ENCODE measurements around the gene KLRB1.
"Not testable (repeated sequence)": the region's sequence is repeated elsewhere in the genome, so short reads cannot be mapped to it uniquely, and the experiment has no call there.

The KLRB1 gene

GRCh38 chr12:9604287-9604686, 3.4 kb downstream of the KLRB1 start:
- no peak overlapping the region for H2AFZ ChIP-seq (ENCODE audit: low read depth, low read length)
- no peak overlapping the region for H3K27ac ChIP-seq (ENCODE audit: low read length)
- no peak overlapping the region for H3K9ac ChIP-seq (ENCODE audit: low read depth, low read length)
- H3K4me2 ChIP-seq (ENCODE audit: insufficient read depth, low read length): no peak overlapping the region
- no peak for DNase-seq
- TF ChIP-seq CTCF (IDR thresholded peaks at IDR 0.05; ENCODE audit: borderline replicate concordance, extremely low read depth, low read length, poor library complexity, severe bottlenecking): no peak
- TF ChIP-seq EZH2 (IDR thresholded peaks at IDR 0.05; ENCODE audit: borderline replicate concordance, low read depth, low read length, severe bottlenecking): no peak
- no peaks in the 10 kb centered on the region for H3K27me3 ChIP-seq (ENCODE audit: insufficient read depth, low read length, poor library complexity)
- no peaks in the 10 kb centered on the region for H3K36me3 ChIP-seq (ENCODE audit: insufficient read depth, low read length)
- no peak for ATAC-seq (ENCODE audit: insufficient read depth, low read depth)
- H3K4me1 ChIP-seq (ENCODE audit: insufficient read depth, low read length): no peaks in the 10 kb centered on the region
- no peaks in the 10 kb centered on the region for H4K20me1 ChIP-seq (ENCODE audit: insufficient read depth, low read length)
- H3K4me3 ChIP-seq (ENCODE audit: low read depth in 1 of 2, low read length in 2 of 2): no peak overlapping the region
- H3K9me3 ChIP-seq (ENCODE audit: insufficient read depth, low read length, severe bottlenecking): no peaks in the 10 kb centered on the region
- H3K79me2 ChIP-seq (ENCODE audit: insufficient read depth, low read length): no peaks in the 10 kb centered on the region

- not testable (repeated sequence) for ATAC-seq (ENCODE audit: insufficient read depth, low read depth); H3K4me3 ChIP-seq (ENCODE audit: low read depth in 1 of 2, low read length in 2 of 2); H3K27ac ChIP-seq (ENCODE audit: low read length); H3K9ac ChIP-seq (ENCODE audit: low read depth, low read length); DNase-seq; H3K4me1 ChIP-seq (ENCODE audit: insufficient read depth, low read length); H2AFZ ChIP-seq (ENCODE audit: low read depth, low read length); H3K27me3 ChIP-seq (ENCODE audit: insufficient read depth, low read length, poor library complexity); H3K79me2 ChIP-seq (ENCODE audit: insufficient read depth, low read length); H3K4me2 ChIP-seq (ENCODE audit: insufficient read depth, low read length); H4K20me1 ChIP-seq (ENCODE audit: insufficient read depth, low read length); H3K36me3 ChIP-seq (ENCODE audit: insufficient read depth, low read length); H3K9me3 ChIP-seq (ENCODE audit: insufficient read depth, low read length, severe bottlenecking)
Observed at GRCh38 chr12:9600426-9600825, 7.3 kb downstream of the KLRB1 start.

- Histone ChIP-seq H3K27ac (ENCODE audit: low read length) (no peak overlapping the region), H3K79me2 (ENCODE audit: insufficient read depth, low read length) (no peaks in the 10 kb centered on the region), H3K9ac (ENCODE audit: low read depth, low read length) (no peak overlapping the region), H3K4me3 (ENCODE audit: low read depth in 1 of 2, low read length in 2 of 2) (no peak overlapping the region), H3K9me3 (ENCODE audit: insufficient read depth, low read length, severe bottlenecking) (no peaks in the 10 kb centered on the region), H4K20me1 (ENCODE audit: insufficient read depth, low read length) (no peaks in the 10 kb centered on the region), H3K4me2 (ENCODE audit: insufficient read depth, low read length) (no peak overlapping the region), H3K4me1 (ENCODE audit: insufficient read depth, low read length) (no peaks in the 10 kb centered on the region), H3K27me3 (ENCODE audit: insufficient read depth, low read length, poor library complexity) (no peaks in the 10 kb centered on the region), H3K36me3 (ENCODE audit: insufficient read depth, low read length) (no peaks in the 10 kb centered on the region), H2AFZ (ENCODE audit: low read depth, low read length) (no peak overlapping the region)
- DNase-seq (no peak), ATAC-seq (ENCODE audit: insufficient read depth, low read depth) (no peak)
- TF ChIP-seq CTCF (IDR thresholded peaks at IDR 0.05; ENCODE audit: borderline replicate concordance, extremely low read depth, low read length, poor library complexity, severe bottlenecking): no peak
- no peak for TF ChIP-seq EZH2 (IDR thresholded peaks at IDR 0.05; ENCODE audit: borderline replicate concordance, low read depth, low read length, severe bottlenecking)
Observed at GRCh38 chr12:9598363-9598762, 9.4 kb downstream of the KLRB1 start.

GRCh38 chr12:9597365-9597764, 10.4 kb downstream of the KLRB1 start:
- H3K27me3 ChIP-seq (ENCODE audit: insufficient read depth, low read length, poor library complexity): no peaks in the 10 kb centered on the region
- TF ChIP-seq CTCF (IDR thresholded peaks at IDR 0.05; ENCODE audit: borderline replicate concordance, extremely low read depth, low read length, poor library complexity, severe bottlenecking) (no peak), EZH2 (IDR thresholded peaks at IDR 0.05; ENCODE audit: borderline replicate concordance, low read depth, low read length, severe bottlenecking) (no peak)
- no peak for ATAC-seq (ENCODE audit: insufficient read depth, low read depth)
- H3K4me1 ChIP-seq (ENCODE audit: insufficient read depth, low read length): no peaks in the 10 kb centered on the region
- no peaks in the 10 kb centered on the region for H3K9me3 ChIP-seq (ENCODE audit: insufficient read depth, low read length, severe bottlenecking)
- no peaks in the 10 kb centered on the region for H3K79me2 ChIP-seq (ENCODE audit: insufficient read depth, low read length)
- no peak overlapping the region for H3K4me2 ChIP-seq (ENCODE audit: insufficient read depth, low read length)
- no peak for DNase-seq
- H3K4me3 ChIP-seq (ENCODE audit: low read depth in 1 of 2, low read length in 2 of 2): no peak overlapping the region
- no peaks in the 10 kb centered on the region for H3K36me3 ChIP-seq (ENCODE audit: insufficient read depth, low read length)
- no peak overlapping the region for H2AFZ ChIP-seq (ENCODE audit: low read depth, low read length)
- no peaks in the 10 kb centered on the region for H4K20me1 ChIP-seq (ENCODE audit: insufficient read depth, low read length)
- no peak overlapping the region for H3K9ac ChIP-seq (ENCODE audit: low read depth, low read length)
- no peak overlapping the region for H3K27ac ChIP-seq (ENCODE audit: low read length)

All from DND-41 (cell line).